ENCODE measurements around the gene OR14A16.

GRCh38 chr1:247843411-247843810, 19.5 kb upstream of the OR14A16 start:
- no peak for TF ChIP-seq ZNF629 (tag by site-specific recombination; IDR thresholded peaks at IDR 0.05)
- no peak for TF ChIP-seq CTCF (tag by site-specific recombination; IDR thresholded peaks at IDR 0.05)
- no peak for TF ChIP-seq YY1 (tag by site-specific recombination; IDR thresholded peaks at IDR 0.05)
- TF ChIP-seq ZNF366 (tag by site-specific recombination; conservative IDR thresholded peaks at IDR 0.05) = no peak
- TF ChIP-seq ZBTB10 (tag by site-specific recombination; IDR thresholded peaks at IDR 0.05) = no peak
- TF ChIP-seq ZIC2 (tag by site-specific recombination; IDR thresholded peaks at IDR 0.05) = no peak
- TF ChIP-seq ZNF449 (tag by site-specific recombination; IDR thresholded peaks at IDR 0.05) = no peak
- TF ChIP-seq ZNF843 (tag by site-specific recombination; IDR thresholded peaks at IDR 0.05) = no peak
- no peak for TF ChIP-seq KLF16 (tag by site-specific recombination; IDR thresholded peaks at IDR 0.05)

Measured in HEK293 (cell line).